Measurements from ENCODE around the gene DDX20. TPM values are rescaled to one million over a fixed set of nuclear protein-coding genes. Genes with fewer than 3 reads are reported as not detected.
A peak's percentile ranks its signal among the peaks of the same experiment; 100 is the strongest.

The DDX20 gene
- total RNA-seq, 1 donor from 2014 or later = 31.6 TPM

DNA sequence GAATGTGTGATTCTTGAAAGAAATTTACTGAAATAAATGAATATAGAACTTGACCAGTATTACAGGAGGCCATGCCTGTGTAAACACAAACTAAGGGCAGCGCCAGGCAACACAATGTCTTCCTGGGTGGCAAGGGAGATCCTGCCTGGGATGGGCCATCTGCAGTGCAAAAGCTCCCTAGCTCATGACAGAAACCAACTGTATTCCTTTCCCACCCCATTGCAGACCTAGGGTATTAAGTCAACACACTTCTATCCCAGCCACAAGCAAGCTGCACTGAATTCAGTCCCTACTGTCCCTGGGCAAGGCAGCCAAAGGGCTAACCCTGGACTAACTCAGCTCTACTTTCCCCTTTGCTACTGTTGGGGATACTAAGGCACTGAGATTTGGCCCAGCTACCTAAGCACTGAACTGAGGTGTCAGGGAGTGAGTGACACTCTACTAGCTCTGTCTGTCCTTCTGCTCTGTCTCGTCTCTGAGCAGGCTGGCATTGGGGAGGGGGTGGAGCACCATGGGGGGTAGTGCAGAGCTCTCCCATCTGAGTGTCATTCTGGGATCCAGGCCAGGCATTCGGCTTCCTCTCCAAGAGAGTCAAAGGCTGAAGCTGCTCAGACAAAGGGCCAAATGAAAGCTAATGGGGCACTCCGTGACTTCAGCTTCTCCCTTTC lies 19.0 kb upstream of the DDX20 start:
- TF ChIP-seq CTCF (conservative IDR thresholded peaks at IDR 0.05; ENCODE audit: low read depth, low read length) = no peak
- DNase-seq (ENCODE audit: low read depth) = no peak
- H3K4me3 ChIP-seq (ENCODE audit: low read depth, low read length) = no peak overlapping the region

- DNase-seq (ENCODE audit: low read depth) = no peak
- peak overlapping the region; percentile 62 for H3K4me3 ChIP-seq (ENCODE audit: low read depth, low read length)
- TF ChIP-seq CTCF (conservative IDR thresholded peaks at IDR 0.05; ENCODE audit: low read depth, low read length) = no peak
Measured at GRCh38 chr1:111737216-111738132, 18.2 kb upstream of the DDX20 start.

GRCh38 chr1:111738133-111738435 lies 17.6 kb upstream of the DDX20 start:
- TF ChIP-seq CTCF (conservative IDR thresholded peaks at IDR 0.05; ENCODE audit: low read depth, low read length) = no peak
- peak overlapping the region; percentile 62 for H3K4me3 ChIP-seq (ENCODE audit: low read depth, low read length)
- DNase-seq (ENCODE audit: low read depth) = no peak

DNA sequence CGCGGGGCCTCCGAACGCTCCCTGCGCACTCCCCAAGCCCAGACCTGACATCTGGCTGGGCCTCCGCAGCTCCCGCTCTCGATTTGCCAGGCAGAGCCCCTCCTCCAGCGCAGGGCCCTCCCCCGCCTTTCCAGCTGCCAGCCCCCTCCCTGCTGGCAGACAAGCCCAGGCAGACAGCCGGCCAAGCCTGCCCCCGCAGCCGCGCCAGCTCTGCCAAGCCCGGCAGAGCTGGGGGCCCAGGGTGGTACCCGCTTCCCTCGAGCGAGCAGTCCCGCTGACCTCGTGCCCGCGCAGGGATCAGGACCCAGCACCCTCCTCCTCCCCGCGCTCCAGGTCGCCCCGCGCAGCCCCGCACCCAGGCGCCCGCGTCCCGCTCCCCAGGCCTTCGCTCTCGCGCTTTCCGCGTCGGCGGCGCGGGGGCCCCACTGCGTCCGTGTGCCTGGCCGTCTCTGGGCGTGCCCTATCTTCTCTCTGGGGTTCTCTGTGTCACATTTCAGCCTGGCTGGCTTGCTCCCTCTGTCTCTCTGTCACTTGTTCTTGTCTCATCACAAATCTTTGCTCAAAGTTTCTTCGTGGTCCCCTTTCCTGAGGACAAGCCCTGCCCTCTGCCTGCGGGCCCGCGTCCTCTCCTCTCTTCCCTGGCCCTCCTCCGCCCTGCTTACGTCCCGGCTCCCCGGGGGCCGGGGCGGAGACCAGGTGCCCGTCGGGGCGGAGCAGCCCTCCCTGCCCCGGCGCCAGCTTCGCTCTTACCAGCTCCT lies 17.1 kb upstream of the DDX20 start:
- DNase-seq (ENCODE audit: low read depth) = no peak

DNA sequence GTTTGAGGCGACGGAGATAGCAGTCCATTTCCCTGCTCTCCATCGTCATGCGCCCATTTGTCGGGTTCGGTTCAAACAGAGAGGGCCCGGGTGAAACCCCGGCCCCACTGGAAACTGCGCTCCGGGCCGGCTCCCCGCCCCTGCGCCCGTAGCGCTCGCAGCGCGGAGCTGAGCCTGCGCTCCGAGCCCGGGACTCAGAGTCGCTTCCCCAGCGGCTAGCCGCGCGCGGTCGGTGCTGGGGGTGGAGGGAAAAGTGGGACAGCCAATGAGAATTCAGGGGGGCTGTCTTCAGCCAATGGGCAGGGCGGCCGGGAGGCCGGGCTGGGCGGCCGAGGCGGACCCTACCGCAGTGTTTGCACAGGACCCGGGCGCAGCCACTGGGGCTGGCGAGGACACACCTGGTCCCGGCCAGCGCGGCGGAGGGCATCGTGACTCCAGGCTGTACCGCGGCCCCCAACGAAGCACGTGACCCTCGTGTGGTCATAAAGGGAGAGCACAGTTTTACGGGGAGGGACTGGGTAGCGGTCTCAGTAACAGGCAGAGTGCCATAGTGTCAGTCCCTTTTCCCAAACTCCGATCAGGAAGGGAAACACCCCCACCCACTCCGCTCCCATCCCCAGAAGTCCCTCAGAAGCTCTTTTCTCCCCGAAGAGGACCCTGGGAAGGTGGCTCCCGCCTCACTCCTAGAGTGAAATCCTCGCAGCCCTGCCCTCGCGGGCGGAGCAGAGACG lies 16.3 kb upstream of the DDX20 start, which contains the start of gene INKA2:
Gene INKA2, minus strand, starts transcription at position 202 of the 731 bp plus-strand sequence. Its CDS starts 153 bp downstream, at position 49.
- no peak for TF ChIP-seq CTCF (conservative IDR thresholded peaks at IDR 0.05; ENCODE audit: low read depth, low read length)
- H3K4me3 ChIP-seq (ENCODE audit: low read depth, low read length) = peak within 1 kb of the TSS; percentile 62
- no peak for DNase-seq (ENCODE audit: low read depth)

More for the DNA sequence above, 17.1 kb upstream of the DDX20 start:
- no peak for TF ChIP-seq CTCF (conservative IDR thresholded peaks at IDR 0.05; ENCODE audit: low read depth, low read length)
- peak overlapping the region; percentile 62 for H3K4me3 ChIP-seq (ENCODE audit: low read depth, low read length)
